Measurements from ENCODE around the gene CAMK2D.

The CAMK2D gene

DNA sequence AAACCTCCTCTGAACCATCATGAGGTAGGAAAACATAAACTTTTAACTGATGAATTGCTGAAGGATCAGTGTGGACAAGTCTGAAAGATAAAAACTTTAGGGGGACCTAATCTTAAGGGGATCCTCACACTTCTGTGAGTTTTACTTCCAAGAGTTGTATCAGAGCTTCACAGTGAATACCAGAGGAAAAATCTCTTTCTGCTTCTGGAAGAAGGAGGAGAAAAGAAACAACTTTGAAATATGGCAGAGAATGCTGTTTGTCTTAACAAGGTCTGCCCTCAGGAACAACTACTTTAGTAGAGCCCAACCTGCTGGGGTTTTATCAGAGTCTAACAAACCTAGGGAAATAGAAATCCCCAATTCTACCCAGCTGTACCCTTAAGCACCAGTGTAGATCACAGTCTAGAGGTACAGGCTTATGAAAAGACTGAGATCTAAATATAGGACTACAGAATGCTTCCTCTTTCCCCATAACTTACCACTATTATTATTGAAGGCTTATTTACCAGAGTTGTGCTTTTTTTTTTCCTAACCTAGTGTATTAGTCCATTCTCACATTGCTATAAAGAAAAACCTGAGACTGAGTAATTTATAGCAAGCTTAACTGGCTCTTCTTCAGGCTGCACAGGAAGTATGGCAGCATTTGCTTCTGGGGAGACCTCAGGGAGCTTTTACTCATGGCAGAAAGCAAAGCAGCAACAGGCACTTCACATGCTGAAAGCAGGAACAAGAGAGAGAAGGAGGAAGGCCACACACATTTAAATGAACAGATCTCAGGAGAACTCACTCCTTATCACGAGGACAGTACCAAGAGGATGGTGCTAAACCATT is 167.9 kb downstream of the CAMK2D start:
- no peak for FAIRE-seq

DNA sequence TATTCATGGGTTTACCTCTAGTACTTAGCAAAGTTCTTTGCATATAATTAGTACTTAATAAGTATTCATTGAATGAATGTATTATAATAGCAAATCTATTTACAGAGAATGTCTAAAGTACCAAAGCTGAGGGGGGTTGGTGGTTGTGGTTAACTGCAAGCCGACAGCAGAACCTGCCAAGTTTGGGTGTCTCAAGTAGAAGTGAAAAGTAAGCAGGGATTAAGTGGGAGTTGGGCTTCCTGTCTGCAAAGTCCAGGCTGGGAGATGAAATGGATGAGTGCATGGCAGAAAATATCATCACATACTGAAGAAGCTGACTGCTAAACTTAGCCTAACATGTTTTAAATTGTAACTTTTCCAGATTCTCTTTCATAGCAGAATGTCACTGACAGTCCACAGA is 169.6 kb downstream of the CAMK2D start:
- no peak for FAIRE-seq

DNA sequence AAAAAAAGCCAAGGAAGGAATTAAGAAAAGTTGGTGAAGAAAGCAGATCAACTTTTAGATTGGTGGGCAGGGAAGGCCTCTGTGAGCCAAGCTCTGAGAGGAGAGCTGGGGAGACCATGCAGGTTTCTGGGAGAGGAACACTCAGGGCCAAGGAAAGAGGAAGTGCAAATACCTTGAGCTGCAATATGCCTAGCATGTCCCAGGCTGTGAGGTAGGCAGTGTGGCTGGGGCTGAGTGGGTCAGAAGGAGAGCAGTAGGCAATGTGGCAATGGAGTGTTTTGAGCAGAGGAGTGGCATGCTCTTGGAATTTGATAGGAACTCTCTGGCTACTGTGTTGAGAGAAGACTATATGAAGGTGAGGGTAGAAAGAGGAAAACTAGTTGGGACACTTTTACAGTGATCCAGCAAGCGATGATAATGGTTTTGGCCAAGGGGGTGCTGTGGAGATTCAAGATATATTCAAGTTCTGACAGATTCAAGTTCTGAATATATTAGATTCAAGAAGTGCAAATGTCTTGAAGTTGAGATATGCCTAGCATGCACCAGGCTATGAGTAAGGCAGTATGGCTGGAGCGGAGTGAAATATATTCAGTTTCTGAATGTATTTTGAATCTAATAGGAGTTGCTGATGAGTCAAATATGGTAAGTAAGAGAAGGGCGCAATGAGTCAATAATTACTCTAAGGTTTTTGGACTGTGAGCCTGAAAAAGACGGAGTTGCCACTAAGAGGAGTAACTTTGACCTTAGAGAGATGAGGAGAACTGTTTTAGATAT is 172.5 kb downstream of the CAMK2D start:
- FAIRE-seq, result no peak

DNA sequence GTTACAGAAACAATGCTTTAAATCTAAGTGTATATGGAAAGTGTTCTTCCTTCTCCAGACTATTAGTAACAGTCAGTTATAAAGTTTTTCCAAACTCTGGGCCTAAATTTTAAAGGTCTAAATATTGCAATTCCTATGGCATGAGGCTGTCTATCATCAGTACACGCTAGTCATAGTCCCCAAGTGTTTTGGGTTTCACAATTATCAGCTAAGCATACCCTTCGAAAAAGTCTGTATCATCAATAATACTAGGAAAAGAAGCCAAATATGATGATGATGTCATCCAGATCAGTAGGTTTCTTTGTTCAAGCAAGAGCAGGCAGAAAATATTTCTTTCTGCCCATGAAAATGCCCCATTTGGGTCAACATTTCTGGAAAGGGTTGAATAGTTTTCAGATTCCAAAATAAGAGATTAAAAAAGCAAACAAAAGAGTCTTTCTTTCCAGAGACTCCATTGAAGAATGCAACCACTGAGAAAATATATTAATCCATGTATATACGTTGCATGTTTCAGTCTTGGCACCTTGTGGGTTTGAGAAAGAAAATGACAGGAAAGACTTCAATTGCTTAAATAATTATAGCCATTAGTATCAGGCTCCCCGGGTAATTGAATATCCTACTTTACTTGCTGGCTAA is 173.8 kb downstream of the CAMK2D start:
- no peak for FAIRE-seq

DNA sequence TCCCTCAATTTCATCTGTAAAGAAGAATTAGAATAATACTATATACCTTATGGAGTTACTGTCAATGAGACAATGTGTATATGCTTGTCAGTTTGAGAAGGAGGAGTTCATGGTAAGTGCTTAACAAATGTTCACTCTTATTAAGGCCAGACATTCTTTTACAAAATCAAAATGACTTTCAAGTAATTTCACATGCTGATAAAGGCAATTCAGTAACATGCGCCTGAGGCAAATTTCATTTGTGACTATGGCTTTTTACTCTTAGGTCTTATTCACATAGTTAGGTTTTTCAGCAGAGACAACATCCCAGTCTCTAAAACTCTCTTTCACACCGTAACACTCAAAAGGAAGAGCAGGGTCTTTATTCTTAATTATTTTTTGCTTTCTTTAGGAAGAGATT is 174.4 kb downstream of the CAMK2D start:
- no peak for FAIRE-seq

DNA sequence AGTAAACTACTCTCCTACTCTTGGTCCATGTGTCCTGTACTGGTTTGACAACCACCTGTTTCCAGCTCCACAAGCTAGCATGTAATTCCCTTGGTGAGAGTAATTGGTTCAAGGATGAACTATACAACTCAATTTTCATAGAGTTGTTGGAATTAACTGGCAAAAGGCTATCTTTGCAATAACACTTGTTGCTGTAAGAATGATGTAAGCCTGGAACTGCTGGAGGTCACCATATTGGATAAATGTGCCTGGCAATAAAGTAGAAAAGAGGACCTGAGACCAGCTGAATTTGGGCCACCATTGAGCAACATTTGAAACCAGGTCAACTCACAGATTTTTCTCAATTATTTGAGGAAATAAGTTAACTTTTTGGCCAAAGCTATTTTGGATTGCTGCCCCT is 175.5 kb downstream of the CAMK2D start:
- FAIRE-seq, result no peak

DNA sequence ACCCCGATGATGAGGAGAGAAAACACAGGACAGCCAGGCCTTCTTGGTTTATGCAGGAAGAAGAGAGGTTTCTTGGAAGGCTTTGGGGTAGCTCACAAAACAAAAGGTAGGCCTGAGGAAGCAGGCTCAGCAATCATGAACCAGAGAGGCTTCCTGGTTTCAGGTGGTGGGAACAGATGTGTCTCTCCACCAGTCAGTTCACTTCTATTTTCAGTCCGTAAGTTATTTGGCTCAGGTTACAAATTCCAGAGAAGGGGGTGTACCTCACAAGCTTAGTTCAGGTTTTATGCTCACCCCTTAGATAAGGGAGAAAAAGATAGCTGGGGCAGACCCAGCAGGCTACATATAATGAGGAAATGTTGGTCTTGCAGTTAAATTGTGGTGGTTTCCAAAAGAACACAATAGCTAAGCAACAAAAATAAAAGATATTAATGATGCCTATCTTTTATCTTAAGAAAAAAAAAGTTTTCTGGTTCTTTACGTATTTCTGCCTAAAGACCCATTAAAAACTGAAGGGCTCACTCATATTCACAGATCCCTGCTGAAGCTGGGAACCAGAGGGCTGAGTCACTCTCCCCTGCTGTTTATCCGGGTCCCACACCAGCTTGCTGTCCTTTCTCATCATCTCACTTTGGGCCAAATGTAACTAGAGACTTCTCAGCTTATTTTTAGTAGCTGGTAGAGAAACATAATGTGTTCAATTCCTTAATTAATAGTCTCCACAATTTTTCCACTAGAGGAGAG is 177.0 kb downstream of the CAMK2D start:
- no peak for FAIRE-seq

DNA sequence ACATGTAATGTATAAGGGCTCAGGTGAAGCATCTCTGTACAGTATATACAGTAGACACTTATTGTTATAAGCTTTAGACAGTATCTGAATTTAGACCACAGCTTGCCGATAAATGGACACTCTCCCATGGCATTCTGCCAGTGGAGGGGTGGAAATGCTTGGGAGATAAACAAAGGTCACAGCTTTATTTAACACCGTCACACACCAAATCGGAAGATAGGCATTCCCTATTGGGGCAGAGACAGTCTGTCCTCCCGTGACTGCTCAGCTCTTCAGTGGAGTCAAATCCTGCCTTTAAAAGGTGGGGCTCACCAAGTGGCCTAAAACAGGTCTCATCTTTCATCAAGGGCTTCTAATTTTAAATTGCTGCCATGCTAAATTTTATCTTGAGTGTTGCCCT is 178.8 kb downstream of the CAMK2D start:
- FAIRE-seq, result no peak

DNA sequence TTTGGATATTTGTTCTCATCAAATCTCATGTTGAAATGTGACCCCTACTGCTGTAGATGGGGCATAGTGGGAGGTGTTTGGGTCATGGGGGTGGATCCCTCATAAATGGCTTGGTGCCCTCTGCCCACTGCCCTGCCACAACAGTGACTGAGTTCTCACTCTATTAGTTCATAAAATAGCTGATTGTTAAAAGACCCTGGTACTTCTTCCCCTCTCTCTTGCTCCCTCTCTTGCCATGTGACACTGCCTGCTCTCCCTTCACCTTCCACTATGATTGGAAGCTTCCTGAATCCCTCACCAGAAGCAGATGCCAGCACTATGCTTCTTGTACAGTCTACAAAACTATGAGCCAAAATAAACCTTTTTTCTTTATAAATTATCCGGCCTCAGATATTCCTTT is 182.2 kb downstream of the CAMK2D start:
- FAIRE-seq, result no peak

DNA sequence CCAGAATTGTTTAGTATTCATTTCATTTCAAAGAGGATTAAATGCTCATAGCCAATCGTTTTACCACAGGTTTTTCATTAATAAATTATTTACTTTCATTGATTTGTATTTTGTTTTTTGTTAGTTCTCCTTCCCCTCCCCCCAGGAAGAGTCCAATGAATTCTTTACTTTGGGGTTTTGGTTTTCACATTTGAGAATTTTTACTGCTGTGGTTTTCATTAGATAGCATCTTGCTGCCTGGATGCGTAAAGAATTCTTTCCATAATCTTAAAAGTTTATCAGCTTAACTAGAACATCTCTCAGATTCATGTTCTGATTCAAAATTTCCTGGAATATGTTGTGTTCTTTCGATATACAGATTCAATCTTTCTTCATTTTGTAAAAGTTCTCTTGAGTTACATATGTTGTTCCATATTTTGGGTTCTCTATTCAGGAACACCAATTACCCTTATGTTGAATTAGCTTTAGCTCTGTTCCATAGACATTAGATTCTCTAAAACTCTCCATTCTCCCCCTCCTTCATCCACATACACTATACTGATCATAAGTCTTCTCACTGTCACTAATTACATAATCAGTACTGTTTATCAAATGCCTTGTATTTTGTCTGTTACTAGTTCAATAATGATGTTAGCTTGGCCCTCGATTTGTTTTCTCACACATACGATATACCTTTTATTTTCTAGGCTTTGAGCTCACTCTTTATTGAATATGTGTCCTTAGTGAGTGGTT is 184.4 kb downstream of the CAMK2D start:
- FAIRE-seq, result no peak

DNA sequence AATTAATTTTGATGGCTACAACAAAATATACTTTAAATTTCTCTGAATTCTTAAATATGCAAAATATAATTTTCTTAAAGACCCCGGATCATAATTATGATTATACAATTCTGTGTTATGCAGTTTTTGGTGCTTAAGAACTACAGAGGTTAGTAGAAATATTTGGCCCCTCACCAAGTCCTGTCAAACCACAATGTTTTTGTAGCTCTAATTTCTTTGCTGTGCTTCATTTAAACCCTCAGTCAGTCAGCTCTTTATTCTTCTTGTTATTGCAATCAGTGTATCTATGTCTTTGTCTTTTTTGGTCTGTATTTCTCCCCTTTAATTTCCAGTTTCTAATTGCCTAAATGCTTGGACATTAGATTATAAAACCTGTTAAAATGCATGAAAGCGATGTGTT is 186.1 kb downstream of the CAMK2D start:
- no peak for FAIRE-seq

DNA sequence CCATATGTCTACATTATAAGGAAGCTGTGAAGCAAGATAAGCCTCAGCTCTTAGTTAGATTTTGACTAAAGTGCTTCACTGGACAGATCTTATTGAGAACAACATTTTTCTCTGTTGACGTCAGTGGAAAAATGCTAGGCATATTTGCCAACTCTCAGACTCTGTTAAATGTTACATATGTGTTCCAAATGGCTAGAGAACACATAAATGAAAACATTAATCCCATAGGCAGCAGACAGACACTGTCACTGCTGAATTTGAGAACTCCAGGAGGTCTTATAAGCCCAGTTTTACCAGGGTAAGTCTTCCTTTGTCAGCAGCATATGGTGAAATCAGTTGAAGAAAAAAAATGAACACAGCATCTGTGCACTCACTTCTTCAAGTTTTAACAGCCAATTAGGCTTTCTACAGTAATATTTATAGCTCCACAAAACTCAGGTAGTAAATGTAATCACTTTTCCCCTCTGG is 186.9 kb downstream of the CAMK2D start:
- FAIRE-seq, result no peak

DNA sequence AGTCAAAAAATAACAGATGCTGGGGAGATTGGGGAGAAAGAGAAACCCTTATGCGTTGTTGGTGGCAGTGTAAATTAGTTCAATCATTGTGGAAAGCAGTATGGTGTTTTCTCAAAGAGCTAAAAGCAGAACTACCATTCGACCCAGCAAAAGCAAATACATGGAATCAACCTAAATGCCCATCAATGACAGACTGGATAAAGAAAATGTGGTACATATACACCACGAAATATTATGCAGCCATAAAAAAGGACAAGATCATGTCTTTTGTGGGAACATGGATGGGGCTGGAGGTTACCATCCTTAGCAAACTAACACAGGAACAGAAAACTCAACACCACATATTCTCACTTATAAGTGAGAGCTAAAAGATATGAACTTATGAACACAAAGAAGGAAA is 188.9 kb downstream of the CAMK2D start:
- FAIRE-seq, result no peak

DNA sequence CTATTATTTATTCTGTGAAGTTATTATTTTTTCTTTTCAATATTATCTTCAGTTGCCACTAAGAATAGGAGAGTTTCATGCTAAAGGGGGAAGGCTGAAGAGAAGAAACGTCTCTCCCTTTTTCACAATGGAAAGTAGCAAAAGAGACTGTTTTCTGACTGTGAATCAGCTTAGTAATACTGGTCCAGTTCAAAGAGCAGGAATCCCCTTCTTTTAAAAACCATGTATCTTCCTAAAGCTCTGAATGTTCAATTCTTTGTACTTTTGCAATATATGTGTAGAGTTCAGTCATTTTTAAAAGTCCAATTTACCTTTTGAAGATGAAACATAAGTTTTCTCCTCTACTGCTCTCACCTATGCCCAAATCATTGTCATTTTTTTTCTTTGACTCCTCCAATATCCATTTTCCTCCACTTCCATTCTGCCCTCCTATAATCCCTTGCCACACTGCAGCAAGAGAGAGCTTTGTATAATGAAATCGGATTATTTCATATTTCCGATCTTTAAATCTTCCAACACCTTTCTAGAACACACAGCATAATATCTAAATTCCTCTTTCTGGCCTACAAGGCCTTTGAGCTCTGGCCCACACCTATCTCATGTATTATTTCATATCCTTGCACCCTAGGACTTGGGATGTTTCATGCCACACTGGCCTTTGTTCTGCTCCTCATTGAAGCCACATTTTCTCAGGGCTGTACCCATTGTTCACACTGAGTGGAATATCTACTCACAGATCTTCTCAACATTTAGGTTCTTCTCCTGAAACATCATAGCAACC is 195.3 kb downstream of the CAMK2D start:
- no peak for FAIRE-seq

DNA sequence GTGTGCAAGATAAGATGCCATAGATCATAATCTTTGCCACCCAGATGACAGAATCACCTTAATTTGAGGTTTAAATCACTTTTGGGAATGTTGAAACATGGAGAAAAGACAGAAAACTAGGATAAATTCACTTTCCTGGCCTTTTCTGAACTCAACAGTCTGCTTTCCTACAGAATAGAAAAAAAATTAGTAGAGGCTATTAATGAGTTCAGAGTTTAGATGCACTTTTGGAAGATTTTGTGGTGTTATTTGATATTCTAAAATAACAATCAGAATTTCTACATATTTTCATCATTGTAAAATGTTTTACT is 195.9 kb downstream of the CAMK2D start:
- no peak for FAIRE-seq

DNA sequence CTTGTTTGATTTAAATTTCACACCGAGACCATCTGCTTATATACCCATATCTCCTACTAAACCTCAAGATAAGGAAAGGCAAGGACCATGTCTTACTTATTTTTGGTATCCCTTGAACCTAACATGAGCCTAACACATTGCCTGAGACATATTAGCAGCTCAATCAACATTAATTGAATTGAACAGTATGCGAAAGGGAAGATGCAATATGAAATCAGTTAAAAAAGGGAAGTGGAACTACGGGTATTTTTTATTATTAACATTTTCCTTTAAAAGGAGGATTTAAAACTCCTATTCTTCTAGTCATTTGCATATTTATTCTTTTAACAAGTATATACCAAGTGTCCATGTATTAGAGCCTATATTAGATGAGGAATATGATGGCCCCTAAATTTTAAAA is 197.0 kb downstream of the CAMK2D start:
- no peak for FAIRE-seq

DNA sequence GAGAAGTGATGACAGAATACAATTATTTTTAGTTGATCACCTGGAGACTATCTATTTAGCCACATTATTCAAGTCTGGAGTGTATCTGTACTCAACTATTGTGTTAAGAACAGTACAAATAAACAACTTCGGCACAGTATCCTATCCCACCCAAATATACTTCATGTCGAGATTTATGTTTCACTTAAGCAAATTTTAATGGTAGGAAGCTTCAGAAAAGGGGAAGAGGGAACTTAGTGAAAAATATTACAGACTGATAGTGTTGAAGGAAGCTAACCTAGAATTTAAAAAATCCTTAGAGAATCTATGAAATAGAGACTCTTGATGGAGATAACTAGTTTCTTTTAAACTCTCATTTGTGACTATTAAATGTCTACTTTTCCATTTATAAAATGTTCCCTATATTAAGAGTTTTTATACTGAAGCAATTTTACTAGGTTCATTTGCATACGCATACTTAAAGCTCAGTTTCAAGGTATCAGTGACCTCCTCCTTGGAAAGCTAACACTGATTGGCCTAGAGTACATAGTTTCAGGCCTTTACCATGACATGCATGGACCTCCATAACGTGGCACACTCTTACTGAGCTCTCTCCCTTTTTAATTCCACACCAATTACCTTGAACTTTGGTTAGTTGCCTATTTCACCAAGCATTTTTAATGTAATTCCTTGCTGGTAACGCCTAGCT is 197.7 kb downstream of the CAMK2D start:
- no peak for FAIRE-seq

DNA sequence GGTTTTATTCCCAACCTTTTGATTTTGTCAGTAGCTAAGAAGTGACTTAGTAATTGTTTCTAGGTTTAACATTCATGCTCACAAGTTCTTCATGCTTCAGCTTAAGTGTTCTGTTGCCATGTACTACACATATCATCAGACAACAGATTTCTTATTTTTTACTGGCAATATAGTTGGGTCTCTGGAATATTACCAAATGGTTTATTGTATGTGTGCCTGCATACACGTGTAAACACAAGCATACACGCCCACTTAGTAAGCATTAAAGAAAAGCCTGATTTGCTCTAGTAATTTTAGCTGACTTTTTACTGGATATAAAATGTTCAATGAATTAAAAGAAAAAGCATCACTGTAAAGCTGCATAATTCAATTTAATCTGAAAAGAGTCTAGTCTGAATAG is 199.8 kb downstream of the CAMK2D start:
- no peak for FAIRE-seq

DNA sequence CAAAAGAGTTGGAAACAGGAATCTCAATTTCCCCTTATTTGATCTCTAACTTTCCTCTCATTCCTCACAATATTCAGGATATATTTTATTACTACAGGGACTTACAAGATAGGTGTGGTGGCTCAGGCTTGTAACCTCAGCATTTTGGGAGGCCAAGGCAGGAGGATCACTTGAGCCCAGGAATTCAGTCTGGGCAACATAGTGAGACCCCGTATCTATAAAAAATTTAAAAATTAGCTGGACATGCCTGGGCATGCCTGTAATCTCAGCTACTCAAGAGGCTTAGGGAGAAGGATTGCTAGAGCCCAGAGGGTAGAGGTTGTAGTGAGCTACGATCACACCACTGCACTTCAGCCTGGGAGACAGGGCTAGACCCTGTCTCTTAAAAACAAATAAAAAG is 200.4 kb downstream of the CAMK2D start:
- FAIRE-seq, result no peak

DNA sequence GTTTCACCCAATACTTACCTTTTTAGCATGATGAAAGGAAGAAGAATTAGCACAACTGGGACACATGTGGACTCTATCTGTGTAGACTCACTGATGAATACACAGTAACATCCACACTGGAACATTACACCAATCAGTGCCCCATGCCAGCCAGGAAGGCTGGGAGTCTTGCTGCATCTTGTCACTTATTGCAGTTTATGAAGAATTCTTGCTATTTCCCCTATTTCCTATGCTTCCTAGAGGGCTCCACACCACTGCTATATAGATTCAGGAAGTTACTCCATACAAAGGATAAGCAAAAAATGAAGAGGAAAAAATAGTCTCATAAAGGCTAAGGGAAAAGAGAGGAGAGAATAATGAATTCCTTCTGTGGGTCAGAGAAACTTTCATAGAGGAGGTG is 201.0 kb downstream of the CAMK2D start:
- FAIRE-seq, result no peak

DNA sequence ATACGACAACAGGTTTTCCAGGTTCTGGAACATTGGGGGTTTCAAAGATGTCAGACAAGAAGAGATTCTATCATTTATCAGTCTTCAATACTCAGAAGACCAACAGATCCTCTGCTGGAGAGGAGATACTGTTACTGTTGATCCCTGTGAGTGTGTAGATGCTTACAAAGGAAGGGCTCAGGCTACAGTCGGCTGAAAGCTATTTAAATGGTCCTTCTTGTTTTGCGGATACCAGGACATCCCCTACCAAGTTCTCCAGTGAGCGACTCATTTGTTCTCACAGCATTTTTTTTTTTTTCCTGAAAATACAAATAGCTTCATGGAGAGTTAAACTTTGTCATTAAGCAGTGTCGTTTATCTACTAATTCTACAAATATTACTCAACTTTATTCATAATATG is 201.6 kb downstream of the CAMK2D start:
- no peak for FAIRE-seq
